ENCODE results near the gene CACFD1. TPM values are rescaled to one million over a fixed set of nuclear protein-coding genes. Genes with fewer than 3 reads are reported as not detected.

Gene CACFD1
- total and polyA plus RNA-seq, 2 donors (not counting 3 experiments of a cell fraction or from before 2014, with no cell fraction given), result 9.7 to 11.5 TPM

DNA sequence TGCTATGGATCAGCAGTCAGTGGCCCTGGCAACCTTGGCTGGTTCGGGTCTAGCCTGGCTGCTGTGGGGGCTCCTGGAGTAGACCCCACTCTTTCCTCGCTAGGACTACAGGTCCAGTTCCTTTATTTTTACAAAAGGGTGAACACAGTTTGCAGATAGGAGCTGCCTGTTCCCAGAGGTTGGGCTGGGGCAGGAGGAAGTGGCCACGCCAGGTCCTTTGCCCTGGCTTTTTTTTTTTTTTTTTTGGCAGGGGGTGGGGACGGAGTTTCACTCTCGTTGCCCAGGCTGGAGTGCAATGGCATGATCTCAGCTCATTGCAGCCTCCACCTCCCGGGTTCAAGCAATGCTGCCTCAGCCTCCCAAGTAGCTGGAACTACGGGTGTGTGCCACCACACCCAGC, 11.2 kb downstream of the CACFD1 start:
- Histone ChIP-seq H3K4me3 (replicated peaks in 1 of 3; ENCODE audit: insufficient read depth in 1 of 3, low read depth in 1 of 3, low read length in 3 of 3) (no peak overlapping the region), H3K36me3 (ENCODE audit: control insufficient read depth in 2 of 2, extremely low read depth in 1 of 2, insufficient read depth in 2 of 2, low read length in 2 of 2) (peaks cover 3 to 30% of the 10 kb centered on the region in 2 experiments), H3K27me3 (ENCODE audit: control insufficient read depth in 2 of 2, insufficient read depth in 2 of 2, low read length in 2 of 2) (no peaks in the 10 kb centered on the region), H3K27ac (ENCODE audit: insufficient read depth, low read depth, low read length) (no peak overlapping the region), H3K9ac (replicated peaks; ENCODE audit: extremely low read depth, insufficient read depth, low read length) (no peak overlapping the region), H3K9me3 (replicated peaks; ENCODE audit: control insufficient read depth, insufficient read depth, low read length) (no peaks in the 10 kb centered on the region), H3K9me1 (replicated peaks; ENCODE audit: control insufficient read depth, extremely low read depth, insufficient read depth, low read length) (no peaks in the 10 kb centered on the region), H4K20me1 (replicated peaks; ENCODE audit: control insufficient read depth, extremely low read depth, insufficient read depth, low read length) (no peaks in the 10 kb centered on the region), H3K79me2 (ENCODE audit: control insufficient read depth, insufficient read depth, low read length) (no peaks in the 10 kb centered on the region), H3K4me2 (ENCODE audit: insufficient read depth, low read length) (no peak overlapping the region), H2AFZ (ENCODE audit: low read depth, low read length) (no peak overlapping the region), H3K4me1 (ENCODE audit: control insufficient read depth, extremely low read depth, insufficient read depth, low read length) (no peaks in the 10 kb centered on the region)
- FAIRE-seq (no peak), DNase-seq (ENCODE audit: low read depth, low spot score) (no peak)
- TF ChIP-seq POLR2A (IDR thresholded peaks at IDR 0.05; ENCODE audit: low read depth, low read length) (no peak), FOS (IDR thresholded peaks at IDR 0.05; ENCODE audit: borderline replicate concordance, insufficient read depth, low read length) (no peak), POLR2AphosphoS5 (IDR thresholded peaks at IDR 0.05; ENCODE audit: insufficient read depth, low read depth, low read length) (no peak), CTCF (IDR thresholded peaks at IDR 0.05; ENCODE audit: extremely low read depth in 1 of 2, insufficient read depth in 1 of 2, low read depth in 1 of 2, low read length in 2 of 2) (no peak), EZH2 (IDR thresholded peaks at IDR 0.05; ENCODE audit: borderline replicate concordance, low read depth, low read length, severe bottlenecking) (no peak), GATA2 (IDR thresholded peaks at IDR 0.05; ENCODE audit: insufficient read depth, insufficient read length, low read depth, low read length) (no peak), JUN (IDR thresholded peaks at IDR 0.05; ENCODE audit: borderline replicate concordance, insufficient read depth, insufficient read length, low read depth) (no peak), MAX (IDR thresholded peaks at IDR 0.05; ENCODE audit: insufficient read depth, insufficient read length) (no peak)
- CTCF ChIA-PET, result no interaction called here
- dilution Hi-C loops (cut with MboI; ENCODE audit: extremely low pct_ligation_motif_present, low sequenced_read_pairs) (no loop called here), intact Hi-C loops (cut with micrococcal nuclease) (no loop called here)
- POLR2A ChIA-PET, result no interaction called here
- TSS peak; percentile 10 for BruUV-seq (replicated peaks)

Measured in endothelial cell of umbilical vein (primary cell).